Measurements from ENCODE around the gene ATP6V1B1.

DNA sequence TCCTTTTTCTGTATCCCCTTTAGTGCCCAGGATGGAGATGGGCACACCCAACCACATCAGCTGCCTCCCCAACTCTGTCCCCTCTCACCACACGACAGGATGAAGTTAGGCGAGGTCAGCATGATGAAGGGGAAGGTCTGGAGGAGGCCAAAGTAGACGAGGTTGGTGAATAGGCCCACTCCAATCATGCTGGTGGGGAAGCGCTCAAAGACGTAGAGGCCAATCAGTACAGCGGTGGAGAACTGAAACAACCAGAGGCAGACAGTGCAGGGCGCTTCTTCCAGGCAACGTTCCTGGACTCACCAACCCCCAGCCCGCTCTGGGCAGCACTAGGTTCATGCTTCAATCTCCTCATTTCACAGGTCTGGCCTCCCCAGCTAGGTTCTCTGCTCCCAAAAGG lies 56.0 kb downstream of the ATP6V1B1 start:
- TF ChIP-seq, protein P1, sequence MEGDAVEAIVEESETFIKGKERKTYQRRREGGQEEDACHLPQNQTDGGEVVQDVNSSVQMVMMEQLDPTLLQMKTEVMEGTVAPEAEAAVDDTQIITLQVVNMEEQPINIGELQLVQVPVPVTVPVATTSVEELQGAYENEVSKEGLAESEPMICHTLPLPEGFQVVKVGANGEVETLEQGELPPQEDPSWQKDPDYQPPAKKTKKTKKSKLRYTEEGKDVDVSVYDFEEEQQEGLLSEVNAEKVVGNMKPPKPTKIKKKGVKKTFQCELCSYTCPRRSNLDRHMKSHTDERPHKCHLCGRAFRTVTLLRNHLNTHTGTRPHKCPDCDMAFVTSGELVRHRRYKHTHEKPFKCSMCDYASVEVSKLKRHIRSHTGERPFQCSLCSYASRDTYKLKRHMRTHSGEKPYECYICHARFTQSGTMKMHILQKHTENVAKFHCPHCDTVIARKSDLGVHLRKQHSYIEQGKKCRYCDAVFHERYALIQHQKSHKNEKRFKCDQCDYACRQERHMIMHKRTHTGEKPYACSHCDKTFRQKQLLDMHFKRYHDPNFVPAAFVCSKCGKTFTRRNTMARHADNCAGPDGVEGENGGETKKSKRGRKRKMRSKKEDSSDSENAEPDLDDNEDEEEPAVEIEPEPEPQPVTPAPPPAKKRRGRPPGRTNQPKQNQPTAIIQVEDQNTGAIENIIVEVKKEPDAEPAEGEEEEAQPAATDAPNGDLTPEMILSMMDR (IDR thresholded peaks at IDR 0.05; ENCODE audit: low read depth, low read length), result no peak
- no peak for TF ChIP-seq EZH2phosphoT487 (IDR thresholded peaks at IDR 0.05; ENCODE audit: low read depth)

Data from OCI-LY3 (cell line).